DOHH2 (cell line): ENCODE measurements around the gene PAPPA.

ENCODE experiments used
- H3F3A ChIP-seq: fragments of 200-600 bp; sonication (generic), shearing (Covaris generic); 2 replicates; pipeline ENCODE4 v1.6.0; 2016; ENCODE audit warnings: antibody characterized with exemption, mild to moderate bottlenecking; ENCODE audit not compliant: control insufficient read depth, insufficient read depth
- H3K27ac ChIP-seq: fragments of 200-600 bp; sonication (generic); 2 replicates; pipeline ENCODE4 v1.5.1; 2014; ENCODE audit warnings: low read depth, mild to moderate bottlenecking, low read length, moderate library complexity
- H3K27me3 ChIP-seq: fragments of 200-600 bp; sonication (generic); 2 replicates; pipeline ENCODE4 v1.6.1; 2014; ENCODE audit warnings: mild to moderate bottlenecking, low read length, mixed read lengths; ENCODE audit not compliant: control insufficient read depth
- H3K36me3 ChIP-seq: fragments of 200-600 bp; sonication (generic); 2 replicates; pipeline ENCODE4 v1.6.1; 2014; ENCODE audit warnings: mild to moderate bottlenecking, low read length, moderate library complexity, mixed read lengths; ENCODE audit not compliant: control insufficient read depth
- H3K4me1 ChIP-seq: fragments of 200-600 bp; sonication (generic); 2 replicates; pipeline ENCODE4 v1.6.1; 2014; ENCODE audit warnings: mild to moderate bottlenecking, low read length, mixed read lengths; ENCODE audit not compliant: control insufficient read depth
- H3K4me2 ChIP-seq: fragments of 200-600 bp; sonication (generic); 2 replicates; pipeline ENCODE4 v1.6.0; 2014; ENCODE audit warnings: mild to moderate bottlenecking, low read length, moderate library complexity
- H3K4me3 ChIP-seq: fragments of 200-600 bp; sonication (generic); 2 replicates; pipeline ENCODE4 v1.5.1; 2014; ENCODE audit warnings: mild to moderate bottlenecking, low read length, mixed read lengths
- H3K79me2 ChIP-seq: fragments of 200-600 bp; sonication (generic); 2 replicates; pipeline ENCODE4 v1.6.1; 2014; ENCODE audit warnings: mild to moderate bottlenecking, low read length, mixed read lengths; ENCODE audit not compliant: control insufficient read depth
- H3K9me2 ChIP-seq: fragments of 200-600 bp; sonication (generic); replicated peaks from 2 replicates; pipeline ENCODE4 v1.6.1; 2014; ENCODE audit warnings: mild to moderate bottlenecking, low read length, mixed read lengths; ENCODE audit not compliant: control insufficient read depth
- H3K9me3 ChIP-seq: fragments of 200-600 bp; sonication (generic); 2 replicates; pipeline ENCODE4 v1.6.1; 2014; ENCODE audit warnings: antibody characterized with exemption, low read length, mixed read lengths; ENCODE audit not compliant: control insufficient read depth, insufficient read depth
- H4K20me1 ChIP-seq: fragments of 200-600 bp; sonication (generic); 2 replicates; pipeline ENCODE4 v1.6.0; 2014; ENCODE audit warnings: low read depth, mild to moderate bottlenecking, antibody characterized with exemption, low read length, moderate library complexity; ENCODE audit not compliant: control insufficient read depth, insufficient read depth
- CTCF ChIP-seq: fragments of 200-600 bp; sonication (generic); IDR thresholded peaks from one replicate; pipeline ENCODE4 v1.5.1; 2014; ENCODE audit warnings: antibody characterized with exemption, mild to moderate bottlenecking, low read depth, low read length; ENCODE audit not compliant: poor library complexity, severe bottlenecking
- EZH2phosphoT487 ChIP-seq: fragments of 200-600 bp; sonication (generic); IDR thresholded peaks from 2 replicates; pipeline ENCODE4 v1.6.1; 2017; ENCODE audit warnings: borderline replicate concordance, mild to moderate bottlenecking, antibody characterized with exemption, low read length, moderate library complexity, mixed read lengths

PAPPA gene

GRCh38 chr9:116151199-116151598 is 2.4 kb upstream of the PAPPA start:
- TF ChIP-seq EZH2phosphoT487 = no peak
- no peak for TF ChIP-seq CTCF
- no peaks in the 10 kb centered on the region for H4K20me1 ChIP-seq
- no peaks in the 10 kb centered on the region for H3K36me3 ChIP-seq
- H3K79me2 ChIP-seq = no peaks in the 10 kb centered on the region
- no peak overlapping the region for H3K4me2 ChIP-seq
- no peaks in the 10 kb centered on the region for H3K4me1 ChIP-seq
- H3K27me3 ChIP-seq = peaks cover 20% of the 10 kb centered on the region
- H3K9me2 ChIP-seq = no peaks in the 10 kb centered on the region
- no peak overlapping the region for H3K27ac ChIP-seq
- H3K9me3 ChIP-seq = no peaks in the 10 kb centered on the region
- H3F3A ChIP-seq = no peaks in the 10 kb centered on the region
- H3K4me3 ChIP-seq = no peak overlapping the region

DNA sequence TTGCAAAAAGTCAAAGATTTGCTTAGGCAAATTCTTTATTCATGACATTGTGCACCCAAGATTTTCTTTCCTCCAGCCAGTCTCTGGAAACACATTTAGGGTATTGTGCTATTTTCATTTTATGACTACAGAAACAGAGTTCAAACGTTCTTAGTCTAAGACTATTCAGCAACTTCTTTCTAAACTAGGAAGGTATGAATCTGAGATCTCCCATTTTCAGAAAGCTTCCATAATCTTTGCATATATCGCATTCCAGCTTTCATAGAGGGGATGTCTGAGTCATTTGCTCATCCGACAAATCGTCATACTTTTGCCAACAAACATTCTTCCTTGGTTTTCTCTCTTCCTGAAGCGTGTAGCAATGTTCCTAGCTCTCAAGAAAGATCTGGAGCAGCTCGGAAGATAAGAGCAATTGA is 1.6 kb upstream of the PAPPA start:
- Histone ChIP-seq H3F3A (no peaks in the 10 kb centered on the region), H4K20me1 (no peaks in the 10 kb centered on the region), H3K4me2 (no peak overlapping the region), H3K27me3 (peaks cover 25% of the 10 kb centered on the region), H3K79me2 (no peaks in the 10 kb centered on the region), H3K4me3 (no peak overlapping the region), H3K4me1 (no peaks in the 10 kb centered on the region), H3K27ac (no peak overlapping the region), H3K36me3 (no peaks in the 10 kb centered on the region), H3K9me3 (no peaks in the 10 kb centered on the region), H3K9me2 (no peaks in the 10 kb centered on the region)
- TF ChIP-seq CTCF (no peak), EZH2phosphoT487 (no peak)

DNA sequence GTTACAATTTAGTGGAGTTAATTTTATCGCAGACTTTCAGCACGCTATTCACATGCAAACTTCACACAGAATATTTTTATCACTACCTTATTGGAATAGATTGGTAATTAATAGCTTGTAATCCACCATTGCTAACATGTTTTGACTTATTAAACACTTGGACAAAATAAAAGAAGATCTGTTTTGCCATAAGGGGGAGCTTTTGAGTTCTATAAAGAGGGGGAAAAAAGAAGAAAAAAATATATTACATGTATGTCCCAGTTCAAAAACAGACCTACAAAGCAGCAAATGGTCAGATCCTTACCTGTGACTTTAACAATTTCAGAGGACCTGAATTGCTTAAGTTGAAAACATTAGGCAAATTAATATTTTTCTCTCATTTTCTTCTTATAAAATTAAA is 1.2 kb upstream of the PAPPA start:
- Histone ChIP-seq H3F3A (no peaks in the 10 kb centered on the region), H3K9me3 (no peaks in the 10 kb centered on the region), H3K27ac (no peak overlapping the region), H3K4me2 (no peak overlapping the region), H3K36me3 (no peaks in the 10 kb centered on the region), H4K20me1 (no peaks in the 10 kb centered on the region), H3K9me2 (no peaks in the 10 kb centered on the region), H3K27me3 (peaks cover 27% of the 10 kb centered on the region), H3K79me2 (no peaks in the 10 kb centered on the region), H3K4me1 (no peaks in the 10 kb centered on the region), H3K4me3 (no peak overlapping the region)
- TF ChIP-seq CTCF (peak; percentile 25), EZH2phosphoT487 (no peak)
